Stimulated activated CD4-positive, alpha-beta T cell treated with anti-CD3 and anti-CD28 coated beads, Interleukin-2, amount 100 ng/mL, for 24 hours (primary cell): ENCODE results near the gene MCAM.

Experiments used
- DNase-seq, 2 donors: peaks; one replicate each; pipeline ENCODE4 v3.0.0-alpha.2; 2020

MCAM gene, protein sequence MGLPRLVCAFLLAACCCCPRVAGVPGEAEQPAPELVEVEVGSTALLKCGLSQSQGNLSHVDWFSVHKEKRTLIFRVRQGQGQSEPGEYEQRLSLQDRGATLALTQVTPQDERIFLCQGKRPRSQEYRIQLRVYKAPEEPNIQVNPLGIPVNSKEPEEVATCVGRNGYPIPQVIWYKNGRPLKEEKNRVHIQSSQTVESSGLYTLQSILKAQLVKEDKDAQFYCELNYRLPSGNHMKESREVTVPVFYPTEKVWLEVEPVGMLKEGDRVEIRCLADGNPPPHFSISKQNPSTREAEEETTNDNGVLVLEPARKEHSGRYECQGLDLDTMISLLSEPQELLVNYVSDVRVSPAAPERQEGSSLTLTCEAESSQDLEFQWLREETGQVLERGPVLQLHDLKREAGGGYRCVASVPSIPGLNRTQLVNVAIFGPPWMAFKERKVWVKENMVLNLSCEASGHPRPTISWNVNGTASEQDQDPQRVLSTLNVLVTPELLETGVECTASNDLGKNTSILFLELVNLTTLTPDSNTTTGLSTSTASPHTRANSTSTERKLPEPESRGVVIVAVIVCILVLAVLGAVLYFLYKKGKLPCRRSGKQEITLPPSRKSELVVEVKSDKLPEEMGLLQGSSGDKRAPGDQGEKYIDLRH

DNA sequence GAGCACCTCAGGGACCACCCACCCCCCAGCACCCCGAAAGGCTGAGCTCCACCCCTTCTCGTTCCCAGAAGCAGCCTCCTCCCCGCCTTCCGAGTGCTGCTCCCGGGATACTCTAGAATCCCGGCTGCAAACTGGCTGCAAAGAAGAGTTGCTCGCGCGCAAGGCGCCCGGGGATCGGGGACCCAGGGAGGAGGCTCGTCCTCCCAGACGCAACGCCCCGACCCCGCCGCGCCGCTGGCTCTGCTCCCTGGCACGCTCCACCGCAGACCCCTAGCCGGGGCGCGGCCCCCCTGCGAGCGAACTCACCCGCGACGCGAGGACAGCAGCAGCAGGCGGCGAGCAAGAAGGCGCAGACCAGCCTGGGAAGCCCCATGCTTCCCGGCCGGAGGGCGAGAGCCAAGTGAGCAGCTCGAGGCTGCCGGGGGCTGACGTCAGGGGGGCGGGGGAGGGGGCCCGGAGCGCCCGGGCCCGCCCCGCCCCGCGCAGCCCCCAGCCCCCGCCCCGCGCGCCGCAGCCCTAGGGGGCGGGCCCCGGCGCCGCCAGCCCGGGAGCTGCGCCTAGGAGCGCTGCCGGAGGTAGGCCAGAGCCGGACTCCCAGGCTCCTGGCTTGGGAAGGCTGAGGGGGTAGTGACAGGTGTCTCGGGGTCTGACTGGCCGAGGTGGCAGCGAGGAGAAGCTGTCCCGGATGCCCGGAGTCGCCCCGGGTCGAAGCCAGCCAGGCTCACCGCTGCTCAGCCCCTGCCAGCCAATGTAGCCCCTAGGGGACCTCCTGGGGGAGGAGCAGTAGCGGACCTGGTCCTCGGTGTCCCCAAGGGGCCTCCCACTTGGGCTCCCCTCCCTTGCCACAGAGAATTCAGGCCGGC is at the start of gene MCAM:
TSS of gene MCAM (minus strand) at position 402 of the 863 bp plus-strand sequence. CDS start at position 373, 29 bp downstream.
- DNase-seq: no peak

DNA sequence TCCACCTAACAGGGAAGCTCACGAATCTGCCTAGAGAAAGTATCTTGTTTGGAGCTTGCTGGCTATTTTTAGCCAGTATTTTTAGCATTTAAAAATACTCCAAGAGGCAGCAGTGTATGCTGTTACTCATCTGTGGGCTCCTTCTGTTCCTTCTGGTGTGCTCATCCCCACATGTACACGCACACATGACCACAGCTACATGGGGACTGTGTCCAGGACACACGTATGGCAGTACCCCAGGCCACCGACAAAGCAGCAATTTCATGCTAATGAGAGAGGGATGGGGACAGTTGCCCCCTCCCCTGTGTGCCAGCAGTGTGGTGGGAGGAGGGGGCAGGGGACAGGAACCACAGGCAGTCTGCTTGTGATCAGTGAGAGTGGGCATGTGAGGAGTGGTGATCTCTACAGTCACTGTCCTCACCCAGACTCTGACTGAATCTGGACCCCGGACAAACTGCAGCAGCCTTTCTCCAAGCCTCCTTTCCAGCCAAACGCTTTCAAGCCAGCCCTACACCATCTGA is 48.2 kb upstream of the MCAM start:
- no peak for DNase-seq

- DNase-seq: peak; percentile 60 to 67
Observed at GRCh38 chr11:119363851-119364590, 47.1 kb upstream of the MCAM start.

- no peak for DNase-seq
Observed at GRCh38 chr11:119363081-119363850, 46.3 kb upstream of the MCAM start.

GRCh38 chr11:119362741-119363080 is 45.8 kb upstream of the MCAM start:
- no peak for DNase-seq

DNA sequence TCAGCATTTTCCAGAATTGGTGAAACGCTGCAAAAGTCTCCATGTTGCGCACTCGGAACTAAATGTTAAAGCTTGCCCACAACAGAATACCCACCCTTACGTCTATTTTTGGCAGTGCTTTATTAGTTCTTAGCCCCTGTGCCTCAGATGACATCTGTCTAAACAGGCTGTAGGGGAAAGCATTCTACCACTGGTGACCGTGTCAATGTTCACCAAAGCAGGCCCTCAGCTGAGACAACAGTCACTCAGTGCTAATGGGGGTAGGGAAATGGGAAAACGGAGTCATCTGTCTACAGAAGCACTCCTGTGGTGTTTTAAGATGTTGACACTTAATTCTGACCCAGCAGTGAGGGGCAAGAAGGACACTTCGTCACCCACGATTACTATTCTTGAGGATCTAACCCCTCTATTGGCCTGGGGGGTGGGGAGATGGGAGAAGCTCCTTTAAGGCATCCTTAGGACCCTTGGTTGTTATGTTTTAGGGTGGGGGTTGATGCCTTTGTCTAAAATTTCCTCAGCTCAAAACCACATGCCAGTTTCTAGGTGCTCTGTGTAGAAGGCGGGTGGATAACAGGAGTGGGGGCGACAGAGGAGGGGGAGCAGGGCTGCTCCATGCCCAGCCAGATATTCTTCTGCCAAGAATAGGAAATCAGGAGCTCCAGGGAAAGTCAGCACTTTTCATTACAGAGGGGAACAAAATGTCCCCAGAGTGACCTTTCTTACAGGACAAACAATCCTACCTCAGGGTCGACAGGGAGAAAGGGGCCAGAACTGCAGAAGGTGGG is 45.2 kb upstream of the MCAM start:
- DNase-seq: no peak

GRCh38 chr11:119361056-119361787 is 44.3 kb upstream of the MCAM start:
- peak; percentile 50 to 58 for DNase-seq

- DNase-seq: no peak
Observed at GRCh38 chr11:119359365-119360214, 42.7 kb upstream of the MCAM start.

- no peak for DNase-seq
Observed at GRCh38 chr11:119357074-119357473, 40.1 kb upstream of the MCAM start.

DNA sequence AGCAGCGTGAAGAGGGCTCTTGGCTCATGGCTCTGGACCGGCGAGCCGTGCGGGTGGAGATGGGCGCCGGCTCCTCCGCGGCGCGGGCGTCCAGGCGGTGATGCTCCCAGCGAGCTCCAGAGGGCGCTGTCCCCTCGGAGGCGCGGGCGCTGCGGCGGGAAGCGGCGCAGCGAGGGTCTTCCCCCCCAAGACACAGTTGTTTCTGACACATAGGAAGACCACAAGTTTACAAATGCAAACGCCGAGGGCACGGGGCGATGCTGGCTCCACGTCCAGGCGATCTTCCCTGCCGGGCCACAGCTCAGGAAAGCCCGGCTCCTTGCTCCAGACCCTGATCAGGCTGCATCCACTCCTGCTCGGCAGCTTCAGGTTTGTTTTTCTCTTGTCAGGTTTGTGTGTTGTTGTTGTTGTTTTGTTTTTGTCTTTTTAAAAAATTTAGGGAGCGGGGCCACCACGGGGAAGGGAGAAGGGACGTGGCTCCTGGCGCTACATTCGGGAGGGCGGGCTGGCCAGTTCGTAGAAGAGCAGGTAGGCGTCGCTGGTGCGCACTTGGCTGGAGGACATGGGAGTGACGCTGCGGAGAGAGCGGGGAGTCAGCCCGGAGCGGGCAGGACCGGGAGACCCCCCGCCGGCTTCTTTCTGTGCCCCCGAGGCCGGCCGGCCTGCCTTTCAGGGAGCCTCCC is 39.6 kb upstream of the MCAM start:
- DNase-seq: peak; percentile 74 to 81

DNA sequence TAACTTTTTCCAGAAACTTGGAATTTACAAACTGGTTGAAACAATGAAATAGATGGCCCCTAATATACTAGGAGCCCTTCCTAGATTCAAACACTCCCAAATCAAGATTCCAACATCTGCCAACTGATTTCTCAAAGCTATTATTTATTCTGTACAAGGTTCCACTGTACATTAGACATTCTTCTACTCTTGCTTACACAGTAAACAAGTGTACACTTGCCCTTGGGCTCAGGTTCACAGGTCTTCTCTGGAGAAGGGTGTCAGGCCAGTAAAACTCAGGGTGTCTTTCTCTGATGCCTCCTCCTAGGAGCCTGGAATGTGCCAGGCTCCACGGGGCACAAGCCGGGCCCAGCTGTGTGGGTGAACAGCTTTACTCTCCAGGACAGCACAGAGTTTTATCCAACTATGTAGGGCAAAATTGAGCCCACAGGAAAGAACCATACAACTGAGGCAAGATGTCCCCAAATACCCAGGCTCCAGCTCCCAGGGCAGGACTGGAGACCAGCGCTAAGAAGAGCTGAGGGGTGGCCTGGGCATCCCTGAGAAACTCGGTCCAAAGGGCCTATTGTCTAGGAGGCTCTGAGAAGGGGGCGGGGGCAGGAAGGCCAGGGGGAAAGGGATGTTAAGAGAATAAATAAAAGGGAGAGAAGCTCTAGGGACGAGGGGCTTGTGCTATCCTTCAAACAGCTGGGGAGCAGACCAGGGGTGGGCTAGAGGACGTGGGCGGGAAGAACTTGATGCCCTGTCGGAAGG is 38.3 kb upstream of the MCAM start:
- DNase-seq: no peak

DNA sequence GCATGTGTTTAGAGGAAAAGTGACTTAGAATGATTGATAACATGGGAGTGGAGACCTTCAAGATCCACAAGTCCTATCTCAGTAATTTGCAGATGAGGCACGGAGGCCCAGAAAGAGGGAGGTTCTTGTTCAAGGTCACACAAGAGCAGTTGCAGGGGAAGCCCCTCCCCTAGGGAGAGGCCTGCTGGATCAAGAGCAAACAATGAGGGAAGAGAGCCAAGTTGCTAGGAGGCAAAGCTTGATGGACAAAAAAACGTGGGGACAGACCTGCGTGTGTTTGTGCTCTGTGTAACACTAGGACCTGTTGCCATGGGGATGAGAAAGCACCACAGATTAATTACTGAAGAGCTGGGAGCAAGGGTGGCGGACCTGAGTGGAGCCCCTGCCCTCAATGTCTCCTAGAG is 35.9 kb upstream of the MCAM start:
- DNase-seq: no peak

- DNase-seq: no peak
Observed at GRCh38 chr11:119351232-119351631, 34.3 kb upstream of the MCAM start.

- DNase-seq: no peak
Observed at GRCh38 chr11:119350302-119350701, 33.4 kb upstream of the MCAM start.

DNA sequence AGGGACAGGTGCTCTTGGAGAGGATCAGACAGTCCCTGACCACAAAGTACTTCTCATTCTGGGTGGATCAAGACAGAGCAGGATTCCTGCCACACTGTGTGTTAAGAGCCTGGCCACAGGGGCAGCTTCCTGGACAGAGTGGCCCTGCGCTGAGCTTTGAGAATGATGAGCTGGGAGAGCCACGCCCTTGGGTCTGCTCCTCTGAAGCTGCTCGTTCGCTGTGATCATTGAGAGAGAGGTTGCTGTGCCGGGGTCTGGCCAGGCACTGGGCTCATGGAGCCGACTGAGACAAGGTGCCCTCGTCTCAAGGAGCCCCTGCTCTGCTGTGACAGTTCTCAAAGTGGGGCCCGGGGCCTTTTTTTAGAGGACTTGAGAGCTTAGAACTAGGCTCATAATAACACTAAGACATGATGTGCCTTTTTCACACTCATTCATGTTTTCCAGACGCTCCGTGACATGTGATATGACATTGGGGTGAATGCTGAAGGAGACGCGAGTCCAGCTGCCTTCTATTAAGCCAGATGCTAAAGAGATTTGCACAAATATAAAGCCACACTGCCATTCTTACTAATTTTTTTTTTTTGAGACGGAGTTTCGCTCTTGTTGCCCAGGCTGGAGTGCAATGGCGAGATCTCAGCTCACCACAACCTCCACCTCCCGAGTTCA is 31.1 kb upstream of the MCAM start:
- no peak for DNase-seq

- DNase-seq: no peak
Observed at GRCh38 chr11:119347242-119347641, 30.3 kb upstream of the MCAM start.

DNA sequence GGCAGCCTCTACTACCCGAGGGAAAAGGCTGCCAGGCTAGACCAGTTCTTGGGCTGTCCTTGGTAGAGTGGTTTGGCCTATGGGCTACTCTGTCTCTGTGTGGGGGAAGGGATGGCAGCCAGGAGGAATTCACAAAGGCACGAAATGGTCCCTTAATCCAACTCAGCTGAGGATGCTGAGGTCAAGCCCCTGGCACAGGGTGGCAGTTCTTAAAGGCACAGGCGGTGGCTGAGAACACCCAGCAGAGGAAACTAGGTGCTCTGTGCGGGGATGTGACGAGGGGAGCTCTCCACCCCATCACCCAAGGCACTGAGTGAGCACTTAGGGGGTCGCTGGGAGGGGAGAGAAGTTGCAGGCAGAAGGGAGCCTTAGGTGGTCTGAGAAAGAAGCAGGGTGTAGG is 29.7 kb upstream of the MCAM start, which contains the start of gene MFRP:
TSS of gene MFRP (minus strand) at position 101 of the 400 bp plus-strand sequence. CDS start 192 bp downstream, outside the sequence.
- DNase-seq: no peak
